Stimulated activated CD8-positive, alpha-beta memory T cell treated with anti-CD3 and anti-CD28 coated beads, Interleukin-15, amount 100 ng/mL, for 48 hours (primary cell): Measurements from ENCODE around the gene GNB1.

ENCODE experiments used
- DNase-seq, 2 donors: peaks; one replicate each; pipeline ENCODE4 v3.0.0-alpha.2; 2020; ENCODE audit warnings: low read depth in 2 of 2

Gene GNB1

DNA sequence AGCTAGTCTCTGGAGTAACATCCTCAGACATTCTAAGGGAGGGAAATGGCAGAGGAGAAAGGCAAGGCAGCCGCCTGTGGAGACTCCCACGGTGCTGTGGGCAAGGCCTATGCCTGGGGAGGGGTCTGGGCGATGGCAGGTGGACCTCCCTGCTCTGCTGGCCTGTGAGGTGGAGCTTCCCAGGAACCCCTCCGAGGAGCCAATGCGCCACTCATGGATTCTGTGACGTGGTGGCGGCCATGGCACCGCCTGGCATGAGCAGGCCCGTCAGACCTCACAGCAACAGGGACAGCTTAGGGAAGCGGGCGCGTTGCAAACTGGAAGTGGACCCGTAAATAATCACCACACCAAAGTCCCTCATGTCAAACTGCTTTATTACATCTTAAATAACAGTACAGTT is 106.0 kb downstream of the GNB1 start:
- no peak for DNase-seq

GRCh38 chr1:1783320-1783719 is 107.6 kb downstream of the GNB1 start:
- DNase-seq, result no peak

DNA sequence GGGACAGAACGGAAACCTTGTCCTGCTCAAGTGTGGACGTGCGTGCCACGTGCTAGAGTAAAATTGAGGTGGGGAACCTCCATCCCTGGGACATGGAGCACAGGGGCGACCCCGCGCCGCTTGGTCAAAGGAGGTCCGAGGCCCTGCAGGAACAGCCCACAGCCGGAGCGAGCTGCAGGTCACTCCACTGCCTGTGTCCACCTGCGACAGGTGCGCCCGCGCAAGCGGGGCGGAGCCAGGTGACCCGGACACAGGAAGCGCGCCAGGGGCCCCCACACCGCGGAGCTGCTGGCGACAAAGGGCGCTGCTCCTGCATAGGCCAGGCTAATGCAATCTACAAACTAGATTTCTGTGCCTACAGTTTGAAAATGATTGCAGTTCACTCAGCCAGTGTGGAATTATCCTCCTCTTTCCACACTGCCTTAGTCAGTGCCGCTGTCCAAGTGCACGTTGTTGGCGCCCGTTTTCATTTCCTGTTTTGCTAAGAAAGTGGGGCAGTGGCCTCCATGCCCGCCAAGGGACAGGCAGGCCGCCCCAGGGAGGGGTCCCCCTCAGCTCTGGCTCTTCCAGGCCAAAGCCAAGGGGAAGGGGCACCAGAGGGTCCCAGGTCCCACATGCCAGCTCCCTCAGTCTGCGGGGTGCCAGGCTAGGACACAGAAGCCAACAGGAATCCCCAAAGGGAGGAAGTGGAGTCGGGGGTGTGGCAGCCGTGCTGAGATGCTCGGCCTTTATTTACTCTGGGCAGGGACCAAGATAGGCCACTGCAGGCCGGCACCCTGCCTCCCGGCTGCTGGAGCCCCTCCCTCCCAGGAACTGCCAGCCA is 108.3 kb downstream of the GNB1 start:
- DNase-seq, result no peak

DNA sequence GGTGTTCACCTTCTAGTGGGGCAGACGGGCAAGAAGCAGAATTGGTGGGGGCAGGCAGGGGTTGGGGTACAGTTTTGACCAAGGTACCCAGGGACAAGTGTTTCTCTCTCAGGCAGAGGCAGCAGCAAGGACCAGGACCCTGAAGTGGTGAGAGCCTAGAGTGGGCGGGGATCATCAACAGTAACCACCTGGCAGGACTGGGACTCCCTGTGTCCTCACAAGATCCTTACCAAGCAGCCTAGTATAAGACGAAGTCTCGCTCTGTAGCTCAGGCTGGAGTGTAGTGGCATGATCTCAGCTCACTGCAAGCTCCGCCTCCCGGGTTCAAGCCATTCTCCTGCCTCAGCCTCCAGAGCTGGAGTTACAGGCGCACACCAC is 109.4 kb downstream of the GNB1 start:
- no peak for DNase-seq

DNA sequence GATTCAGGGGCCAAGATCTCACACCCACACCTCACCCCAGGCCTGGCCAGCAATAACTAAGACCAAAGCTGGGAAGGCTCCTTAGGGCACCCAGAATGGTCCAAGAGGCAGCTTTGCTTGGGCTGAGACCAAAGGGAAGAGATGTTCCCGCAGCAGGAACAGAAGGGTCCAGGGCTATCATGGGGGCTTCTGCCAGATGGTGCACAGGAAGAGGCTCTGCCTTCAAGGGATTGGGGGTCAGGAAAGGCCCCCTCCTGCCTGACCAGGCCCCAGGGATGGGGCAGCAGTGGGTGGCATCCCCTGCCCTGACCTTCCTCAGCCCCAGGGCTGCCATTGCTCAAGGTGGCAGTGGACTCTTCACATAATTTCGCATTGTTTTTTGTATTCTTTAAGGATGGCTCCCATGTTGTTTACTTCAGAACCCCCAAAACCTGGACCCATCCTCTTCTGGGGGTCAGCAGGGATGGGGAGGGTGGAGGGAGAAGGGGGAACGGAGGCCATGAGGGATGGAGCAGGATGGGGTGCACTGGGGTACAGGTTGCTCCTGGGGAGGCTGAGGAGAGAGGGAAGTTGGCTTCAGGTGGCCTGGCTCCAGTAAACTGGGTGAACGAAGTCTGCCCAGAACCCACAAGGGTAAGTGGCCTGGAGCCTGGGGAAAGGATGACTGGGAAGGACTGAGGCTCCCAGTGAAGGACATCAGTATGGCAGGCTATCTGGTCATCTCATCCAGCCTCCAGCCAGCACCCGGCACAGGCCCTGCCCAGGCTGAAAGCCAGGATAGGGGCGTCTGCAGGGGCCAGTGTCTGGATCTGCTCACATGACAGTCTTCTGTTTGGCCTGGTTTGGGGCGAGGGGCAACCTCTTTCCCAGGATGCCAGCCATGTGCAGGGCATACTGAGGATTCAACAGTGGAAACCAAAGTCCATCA is 110.0 kb downstream of the GNB1 start:
- no peak for DNase-seq

DNA sequence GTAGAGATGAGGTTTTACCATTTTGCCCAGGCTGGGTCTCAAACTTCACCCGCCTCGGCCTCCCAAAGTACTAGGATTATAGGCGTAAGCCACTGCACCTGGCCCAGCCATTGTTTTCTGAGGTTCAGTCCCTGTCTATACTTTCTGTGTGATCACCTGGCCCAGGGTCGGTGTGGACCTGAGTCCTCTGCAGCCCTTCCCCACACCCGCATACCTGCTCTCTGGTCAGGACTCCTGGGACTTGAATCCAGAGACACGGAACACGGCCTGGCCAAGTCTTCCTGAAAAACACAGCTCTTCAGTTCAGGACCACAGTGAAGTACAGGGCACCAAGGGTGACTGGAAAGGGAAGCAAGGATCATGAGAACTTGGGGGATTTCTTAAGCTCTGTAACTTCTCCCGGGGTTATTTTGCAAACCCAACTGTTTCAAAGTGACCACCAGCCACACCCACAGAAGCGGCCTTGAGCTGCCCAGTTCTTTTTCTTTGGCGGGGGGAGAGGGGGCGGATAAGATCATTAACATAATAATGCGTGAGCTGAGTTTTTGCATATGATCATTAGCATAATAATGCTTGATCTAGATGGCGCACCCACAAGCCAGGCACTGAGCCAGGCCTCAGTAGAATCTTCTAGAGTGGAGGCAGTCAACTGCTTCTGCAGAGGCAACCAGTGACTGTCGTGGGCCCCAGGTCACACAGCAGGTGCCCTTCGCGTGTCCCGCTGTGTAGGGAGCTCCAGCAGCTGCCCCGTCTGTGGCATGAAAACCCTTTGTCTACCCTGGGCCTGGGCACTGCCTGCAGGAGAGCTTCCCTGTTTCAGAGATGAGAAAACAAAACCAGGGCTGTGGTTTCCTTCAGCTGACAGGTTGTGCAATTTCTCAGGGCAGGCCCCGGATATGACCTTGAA is 110.9 kb downstream of the GNB1 start:
- peak; percentile 46 to 51 for DNase-seq

DNA sequence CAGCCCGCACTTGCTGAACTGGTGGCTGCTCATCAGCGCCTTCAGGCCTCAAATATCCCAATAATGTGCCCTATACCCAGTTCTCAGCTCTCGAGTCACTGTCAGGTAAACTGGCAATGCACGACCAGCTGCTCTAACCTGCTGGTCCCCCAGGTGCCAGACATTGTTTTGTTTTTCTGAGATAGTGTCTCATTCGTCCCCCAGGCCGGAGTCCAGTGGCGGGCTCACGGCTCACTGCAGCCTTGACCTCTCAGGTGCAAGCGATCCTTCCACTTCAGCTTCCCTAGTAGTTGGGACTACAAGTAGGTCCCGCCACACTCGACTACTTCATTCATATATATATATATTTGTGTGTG is 111.6 kb downstream of the GNB1 start:
- DNase-seq, result no peak

DNA sequence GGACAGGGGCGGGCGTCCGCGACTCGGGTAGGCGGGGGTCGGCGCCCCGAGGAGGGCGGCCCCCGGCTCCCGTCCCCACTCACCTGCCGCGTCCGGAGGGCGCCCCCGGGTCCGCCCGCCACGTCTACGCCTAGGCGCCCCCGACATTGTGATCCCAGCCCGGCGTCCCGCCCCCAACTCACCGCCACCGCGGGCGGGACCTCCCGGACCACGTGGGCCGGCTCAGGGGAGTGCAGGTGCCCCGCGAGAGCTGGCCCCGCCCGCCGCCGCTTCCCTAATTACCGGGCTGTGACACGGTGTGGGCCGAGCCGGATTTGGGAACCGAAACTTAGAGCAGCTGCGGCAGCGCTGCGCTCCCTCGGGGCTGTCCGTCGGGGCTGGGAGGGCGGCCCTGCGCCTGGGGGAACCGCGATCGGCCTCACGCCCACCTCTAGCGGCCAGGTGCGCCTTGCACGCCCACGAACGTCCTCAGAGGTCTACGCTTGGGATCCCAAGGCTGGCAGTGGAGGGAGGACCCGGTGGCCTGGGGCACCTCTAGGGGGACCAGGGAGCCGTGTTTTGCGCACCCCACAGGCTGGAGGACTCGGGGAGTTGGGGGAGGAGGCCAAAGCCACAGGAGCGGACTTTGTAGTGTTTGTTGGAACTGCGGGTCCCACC is 112.1 kb downstream of the GNB1 start:
- peak; percentile 66 to 78 for DNase-seq

- peak; percentile 69 to 74 for DNase-seq
Observed at GRCh38 chr1:1777950-1778662, 112.8 kb downstream of the GNB1 start, which contains the start of gene NADK. NADK (minus strand) TSS chr1:1778470; CDS start chr1:1765406, 13,064 bp downstream.

DNA sequence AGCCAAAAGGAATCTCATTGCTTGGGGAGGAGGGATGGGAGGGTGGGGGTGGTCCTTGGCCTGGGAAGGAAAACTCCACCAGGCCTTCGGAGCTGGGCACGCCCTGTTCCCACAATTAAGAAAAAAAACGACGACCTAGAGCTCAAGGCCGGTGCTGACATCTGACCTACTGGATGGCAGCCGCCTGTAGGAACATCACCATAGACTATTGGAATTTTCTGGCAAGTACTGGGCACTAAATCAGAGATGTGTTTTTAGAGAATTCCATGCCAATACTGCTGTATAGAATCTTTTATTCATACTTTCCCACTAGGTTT is 113.3 kb downstream of the GNB1 start:
- DNase-seq, result no peak

DNA sequence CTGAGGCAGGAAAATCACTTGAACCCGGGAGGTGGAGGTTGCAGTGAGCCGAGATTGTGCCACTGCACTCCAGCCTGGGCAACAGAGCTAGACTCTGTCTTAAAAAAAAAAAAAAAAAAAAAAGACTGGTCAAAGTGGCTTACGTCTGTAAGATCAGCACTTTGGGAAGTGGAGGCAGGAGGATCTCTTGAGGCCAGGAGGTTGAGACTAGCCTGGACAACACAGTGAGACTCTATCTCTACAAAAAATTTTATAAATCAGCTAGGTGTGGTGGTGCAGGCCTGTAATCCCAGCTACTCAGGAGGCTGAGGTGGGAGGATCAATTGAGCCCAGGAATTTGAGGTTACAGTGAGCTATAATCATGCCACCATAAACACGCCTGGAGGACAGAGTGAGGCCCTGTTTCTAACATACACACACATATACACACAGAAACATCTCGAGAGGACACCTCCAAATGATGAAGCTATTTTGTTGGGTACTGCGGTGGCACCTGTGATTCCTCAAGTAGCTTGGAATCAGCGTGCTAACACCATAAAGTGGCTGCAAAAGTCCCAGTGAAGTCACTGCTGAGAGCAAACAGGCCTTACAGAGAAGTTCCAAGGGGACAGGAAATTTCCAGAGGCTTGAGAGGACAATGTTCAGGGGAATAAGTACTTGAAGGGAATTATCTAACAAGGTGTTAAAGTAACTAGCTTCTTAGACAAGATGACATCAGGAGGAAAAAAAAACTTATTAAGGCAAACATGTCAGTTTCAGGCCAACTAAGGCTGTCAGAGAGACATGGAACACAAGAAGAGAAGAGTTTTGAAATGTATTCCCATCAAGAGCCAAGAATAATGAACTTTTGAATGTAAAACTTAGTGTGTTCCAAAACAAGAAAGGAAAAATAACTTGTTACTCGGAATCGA is 114.0 kb downstream of the GNB1 start:
- DNase-seq, result no peak

DNA sequence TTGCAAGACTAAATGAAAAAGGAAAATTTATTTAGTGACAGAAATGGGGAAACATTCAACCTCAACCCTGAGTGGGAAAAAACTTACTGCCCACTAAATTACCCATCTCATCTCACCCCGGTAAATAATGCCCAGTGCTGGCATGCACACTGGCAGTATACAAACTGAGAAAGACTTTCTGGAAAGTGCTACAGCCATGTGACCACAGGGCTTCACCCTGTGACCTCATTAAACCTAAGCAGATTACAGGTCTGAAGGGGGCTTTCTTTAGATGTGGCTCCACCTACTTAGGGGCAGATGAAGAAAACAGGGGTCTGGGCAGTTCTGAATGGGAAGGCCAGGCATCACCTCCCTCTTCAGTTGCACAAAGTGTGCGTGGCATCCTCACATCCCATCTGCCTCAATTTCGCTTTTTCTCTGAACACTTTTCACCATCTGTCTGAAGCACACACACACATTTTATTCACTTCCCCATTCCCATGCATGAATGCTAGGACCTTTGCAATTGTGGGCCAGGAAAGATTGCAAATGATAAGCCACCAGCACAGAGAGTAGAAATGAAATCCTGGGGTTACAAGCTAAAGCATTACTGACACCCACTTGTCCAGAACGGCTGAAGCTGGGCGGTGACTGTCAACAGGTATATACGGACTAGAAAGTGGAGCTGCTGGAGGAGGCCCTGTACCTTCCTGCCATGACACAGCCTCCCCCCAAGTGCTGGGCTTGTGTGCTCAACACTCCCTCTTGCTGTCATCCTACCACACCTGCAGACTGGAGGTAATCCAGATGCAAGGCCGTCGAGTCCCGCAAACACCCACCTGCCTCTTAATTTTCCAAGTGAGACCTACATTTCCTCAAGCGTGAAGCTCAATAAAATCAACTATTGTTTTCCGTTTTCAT is 115.3 kb downstream of the GNB1 start:
- no peak for DNase-seq

- no peak for DNase-seq
Observed at GRCh38 chr1:1773874-1774273, 117.0 kb downstream of the GNB1 start.

GRCh38 chr1:1771096-1771495 is 119.8 kb downstream of the GNB1 start:
- DNase-seq, result no peak

DNA sequence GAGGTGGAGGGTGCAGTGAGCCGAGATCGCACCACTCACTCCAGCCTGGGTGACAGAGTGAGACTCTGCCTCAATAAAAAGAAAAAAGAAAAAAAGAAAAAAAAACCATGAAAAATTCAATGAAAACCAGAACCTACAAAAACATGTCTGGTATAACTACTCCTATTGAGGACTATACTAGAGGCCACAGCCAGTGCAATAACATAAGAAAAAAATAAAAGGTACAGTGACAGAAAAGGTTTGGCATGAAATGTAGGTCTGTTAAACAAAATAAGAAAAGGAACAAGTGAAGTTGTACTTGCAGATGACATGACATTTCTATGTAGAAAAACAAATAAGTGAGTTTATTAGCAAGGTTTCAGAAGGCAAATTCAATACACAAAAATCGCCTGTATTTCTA is 120.8 kb downstream of the GNB1 start:
- DNase-seq, result no peak

- no peak for DNase-seq
Observed at GRCh38 chr1:1768249-1768992, 122.5 kb downstream of the GNB1 start.

DNA sequence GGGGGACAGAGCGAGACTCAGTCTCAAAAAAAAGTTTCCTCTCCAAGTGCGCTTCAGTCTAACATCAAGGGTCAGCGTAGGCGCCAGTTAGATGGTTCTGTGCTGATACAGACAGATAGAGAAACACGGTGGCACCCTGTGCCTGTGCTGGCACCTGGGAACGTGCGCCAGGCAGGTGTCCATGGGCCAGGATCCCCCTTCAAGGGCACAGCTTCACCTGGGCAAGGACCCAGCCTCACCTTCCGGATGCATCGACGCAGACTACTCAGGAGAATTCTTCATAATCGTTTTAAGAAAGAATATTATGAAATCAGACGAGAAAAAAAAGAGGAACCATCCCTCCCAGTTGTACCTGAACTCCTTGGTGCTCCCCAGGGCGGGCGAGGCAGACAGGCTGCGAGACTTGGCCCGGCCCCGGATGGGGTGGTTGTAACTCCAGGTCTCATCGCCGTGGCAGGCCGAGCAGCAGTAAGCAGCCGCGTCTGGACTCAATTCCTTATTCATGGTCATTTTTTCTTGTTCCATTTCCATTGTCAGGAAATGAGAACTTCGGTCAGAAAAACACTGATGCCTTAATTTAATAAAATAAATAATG is 125.9 kb downstream of the GNB1 start:
- DNase-seq, result no peak
